ENCODE data around the gene RAD50.
"Not testable (repeated sequence)": the region's sequence is repeated elsewhere in the genome, so short reads cannot be mapped to it uniquely, and the experiment has no call there.

RAD50 gene

DNA sequence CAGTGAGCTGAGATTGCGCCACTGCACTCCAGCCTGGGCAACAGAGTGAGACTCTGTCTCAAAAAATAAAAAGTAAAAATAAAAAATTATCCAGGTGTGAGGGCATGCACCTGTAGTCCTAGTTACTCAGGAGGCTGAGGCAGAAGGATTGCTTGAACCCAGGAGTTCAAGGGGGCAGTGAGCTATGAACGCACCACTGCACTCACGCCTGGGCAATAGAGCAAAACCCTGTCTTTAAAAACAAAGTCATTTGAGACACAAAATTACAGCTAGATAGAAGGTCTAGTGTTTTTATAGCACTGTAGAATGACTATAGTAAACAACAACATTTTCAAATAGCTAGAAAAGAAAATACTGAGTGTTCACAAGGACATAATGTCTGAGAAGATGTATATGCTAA lies 133.4 kb downstream of the RAD50 start:
- in situ Hi-C loops (cut with MboI; ENCODE audit: low sequenced_read_pairs, unreplicated experiment): no loop called here
- TF ChIP-seq, protein P1, sequence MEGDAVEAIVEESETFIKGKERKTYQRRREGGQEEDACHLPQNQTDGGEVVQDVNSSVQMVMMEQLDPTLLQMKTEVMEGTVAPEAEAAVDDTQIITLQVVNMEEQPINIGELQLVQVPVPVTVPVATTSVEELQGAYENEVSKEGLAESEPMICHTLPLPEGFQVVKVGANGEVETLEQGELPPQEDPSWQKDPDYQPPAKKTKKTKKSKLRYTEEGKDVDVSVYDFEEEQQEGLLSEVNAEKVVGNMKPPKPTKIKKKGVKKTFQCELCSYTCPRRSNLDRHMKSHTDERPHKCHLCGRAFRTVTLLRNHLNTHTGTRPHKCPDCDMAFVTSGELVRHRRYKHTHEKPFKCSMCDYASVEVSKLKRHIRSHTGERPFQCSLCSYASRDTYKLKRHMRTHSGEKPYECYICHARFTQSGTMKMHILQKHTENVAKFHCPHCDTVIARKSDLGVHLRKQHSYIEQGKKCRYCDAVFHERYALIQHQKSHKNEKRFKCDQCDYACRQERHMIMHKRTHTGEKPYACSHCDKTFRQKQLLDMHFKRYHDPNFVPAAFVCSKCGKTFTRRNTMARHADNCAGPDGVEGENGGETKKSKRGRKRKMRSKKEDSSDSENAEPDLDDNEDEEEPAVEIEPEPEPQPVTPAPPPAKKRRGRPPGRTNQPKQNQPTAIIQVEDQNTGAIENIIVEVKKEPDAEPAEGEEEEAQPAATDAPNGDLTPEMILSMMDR (IDR thresholded peaks at IDR 0.05; ENCODE audit: borderline replicate concordance, control extremely low read depth, extremely low read depth, insufficient read depth, missing control alignments): no peak
- DNase-seq (ENCODE audit: low spot score): no peak

DNA sequence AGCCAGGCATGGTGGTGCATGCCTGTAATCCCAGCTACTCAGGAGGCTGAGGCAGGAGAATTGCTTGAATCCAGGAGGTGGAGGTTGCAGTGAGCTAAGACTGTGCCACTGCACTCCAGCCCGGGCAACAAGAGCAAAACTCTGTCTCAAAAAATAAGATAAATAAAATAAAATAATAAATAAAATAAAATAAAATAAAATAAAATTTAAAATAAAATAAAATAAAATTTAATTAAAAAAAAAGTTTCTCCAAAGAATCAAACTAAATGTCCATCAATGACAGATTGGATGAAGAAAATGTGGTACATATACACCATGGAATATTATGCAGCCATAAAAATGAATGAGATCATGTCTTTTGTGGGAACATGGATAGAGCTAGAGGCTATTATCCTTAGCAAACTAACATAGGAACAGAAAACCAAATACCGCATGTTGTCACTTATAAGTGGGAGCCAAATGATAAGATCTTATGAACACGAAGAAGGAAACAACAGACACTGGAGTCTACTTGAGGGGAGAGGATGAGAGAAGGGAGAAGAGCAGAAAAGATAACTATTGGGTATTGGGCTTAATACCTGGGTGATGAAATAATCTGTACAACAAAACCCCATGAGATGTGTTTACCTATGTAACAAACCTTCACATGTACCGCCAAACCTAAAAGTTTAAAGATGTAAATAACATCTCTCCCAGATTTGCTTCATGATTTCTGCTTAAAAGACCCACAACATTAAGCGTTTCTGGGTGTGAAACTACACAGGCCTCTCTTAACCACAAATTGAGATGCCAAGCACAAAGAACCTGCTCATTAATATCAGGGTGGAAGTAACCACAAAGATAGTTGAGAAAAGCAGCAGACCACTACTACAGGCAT lies 135.2 kb downstream of the RAD50 start:
- in situ Hi-C loops (cut with MboI; ENCODE audit: low sequenced_read_pairs, unreplicated experiment); DNase-seq (ENCODE audit: low spot score): not testable (repeated sequence)

DNA sequence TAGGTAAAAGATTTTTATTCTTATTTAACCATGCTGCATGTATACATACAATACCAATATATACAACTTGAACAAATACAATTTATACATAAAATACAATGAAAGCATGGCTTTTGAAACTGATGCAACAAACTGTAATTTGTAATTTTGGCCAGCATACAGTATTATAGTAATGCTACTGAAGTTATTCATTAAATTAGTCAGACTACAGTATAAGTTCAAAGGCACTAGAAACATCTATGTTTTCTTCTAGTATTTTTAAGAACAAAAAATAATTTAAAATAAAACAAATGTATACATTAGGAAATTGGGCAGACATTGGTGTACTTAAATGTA lies 135.8 kb downstream of the RAD50 start:
- TF ChIP-seq, protein P1 (IDR thresholded peaks at IDR 0.05; ENCODE audit: borderline replicate concordance, control extremely low read depth, extremely low read depth, insufficient read depth, missing control alignments): no peak
- no peak for DNase-seq (ENCODE audit: low spot score)
- in situ Hi-C loops (cut with MboI; ENCODE audit: low sequenced_read_pairs, unreplicated experiment): no loop called here
